Skin of body (tissue), 3 donors: ENCODE data around the gene SHOC1. TPM values are rescaled to one million over a fixed set of nuclear protein-coding genes. Genes with fewer than 3 reads are reported as not detected.
"Not testable (repeated sequence)": the region's sequence is repeated elsewhere in the genome, so short reads cannot be mapped to it uniquely, and the experiment has no call there.

Source experiments
- DNase-seq: peaks from one replicate; lab custom pipeline; 2025; lab: John Stamatoyannopoulos, UW
- small RNA-seq: library from RNA; depleted of rRNA; stranded (forward); fragments of <200 nt; gene quantifications from one replicate; pipeline ENCODE3, GENCODE V24; 2014; ENCODE audit warnings: low replicate concordance
- total RNA-seq: library from RNA; depleted of rRNA; stranded (reverse); fragments of >200 nt; gene quantifications from one replicate; pipeline ENCODE4 v1.2.3, GENCODE V29; 2014

SHOC1 gene
- total RNA-seq, 1 donor from 2014 or later: 0.79 TPM

GRCh38 chr9:111805830-111806241 lies 11.1 kb upstream of the SHOC1 start:
- no peak for DNase-seq

GRCh38 chr9:111805262-111805661 lies 10.5 kb upstream of the SHOC1 start:
- DNase-seq: no peak

- no peak for DNase-seq
Observed at GRCh38 chr9:111804636-111805035, 9.9 kb upstream of the SHOC1 start.

- no peak for DNase-seq
Observed at GRCh38 chr9:111803924-111804323, 9.2 kb upstream of the SHOC1 start.

GRCh38 chr9:111799915-111800526 lies 5.3 kb upstream of the SHOC1 start:
- DNase-seq: no peak

- DNase-seq: no peak
Observed at GRCh38 chr9:111799506-111799905, 4.8 kb upstream of the SHOC1 start.

GRCh38 chr9:111798786-111799185 lies 4.0 kb upstream of the SHOC1 start:
- no peak for DNase-seq

GRCh38 chr9:111795557-111795839 lies 761 bp upstream of the SHOC1 start:
- DNase-seq: no peak

GRCh38 chr9:111791821-111792220 lies 2.9 kb downstream of the SHOC1 start:
- DNase-seq: not testable (repeated sequence)

- DNase-seq: no peak
Observed at GRCh38 chr9:111789881-111790280, 4.9 kb downstream of the SHOC1 start.

- no peak for DNase-seq
Observed at GRCh38 chr9:111783857-111784256, 10.9 kb downstream of the SHOC1 start.

GRCh38 chr9:111783424-111783823 lies 11.3 kb downstream of the SHOC1 start:
- DNase-seq: no peak

- no peak for DNase-seq
Observed at GRCh38 chr9:111766066-111766465, 28.7 kb downstream of the SHOC1 start.

GRCh38 chr9:111762556-111762955 lies 32.2 kb downstream of the SHOC1 start:
- no peak for DNase-seq

- DNase-seq: peak; percentile 91
Observed at GRCh38 chr9:111759762-111760639, 34.7 kb downstream of the SHOC1 start.

GRCh38 chr9:111754800-111755199 lies 39.9 kb downstream of the SHOC1 start:
- DNase-seq: no peak

- DNase-seq: no peak
Observed at GRCh38 chr9:111752455-111752854, 42.3 kb downstream of the SHOC1 start.

Small RNA genes within 50 kb of the gene (small RNA-seq; reads per million reads assigned to genes)
- not detected for gene RNU6-1013P

Other genes with a start within 250 kb of the SHOC1 start
- 40.2 TPM for gene PTGR1, start 195.3 kb downstream of the SHOC1 start, total RNA-seq
- 6.6 TPM for gene DNAJC25, start 163.6 kb downstream of the SHOC1 start, total RNA-seq
- gene GNG10, start 133.3 kb downstream of the SHOC1 start, total RNA-seq: 34.5 TPM
- 78.5 TPM for gene UGCG, start 101.9 kb upstream of the SHOC1 start, total RNA-seq